Mucosa of rectum (tissue), 2 donors: Measurements from ENCODE around the gene ATP6V0E1.

Experiments used
- H3K27ac ChIP-seq, 2 donors: one replicate each; pipeline ENCODE4 v1.7.0; 2013; ENCODE audit warnings: inconsistent platforms in 2 of 2, low read depth in 2 of 2, low read length in 2 of 2
- H3K27me3 ChIP-seq, 2 donors: one replicate each; pipeline ENCODE4 v1.7.0; 2013; ENCODE audit warnings: low read length in 2 of 2; ENCODE audit not compliant: control insufficient read depth in 2 of 2, insufficient read depth in 2 of 2
- H3K36me3 ChIP-seq, 2 donors: one replicate each; pipeline ENCODE4 v1.7.0; 2013; ENCODE audit warnings: low read length in 2 of 2; ENCODE audit not compliant: control insufficient read depth in 2 of 2, insufficient read depth in 2 of 2
- H3K4me1 ChIP-seq, 2 donors: one replicate each; pipeline ENCODE4 v1.7.0; 2013; ENCODE audit warnings: low read length in 2 of 2, mild to moderate bottlenecking in 1 of 2; ENCODE audit not compliant: control insufficient read depth in 2 of 2, insufficient read depth in 2 of 2
- H3K4me3 ChIP-seq, 2 donors: one replicate each; pipeline ENCODE4 v1.7.0; 2013; ENCODE audit warnings: low read length in 2 of 2
- H3K9ac ChIP-seq, 2 donors: one replicate each; pipeline ENCODE4 v1.7.0; 2013; ENCODE audit warnings: low read length in 2 of 2, low read depth in 1 of 2, mild to moderate bottlenecking in 1 of 2
- H3K9me3 ChIP-seq, 2 donors: one replicate each; pipeline ENCODE4 v1.7.0; 2013; ENCODE audit warnings: low read length in 2 of 2; ENCODE audit not compliant: control insufficient read depth in 2 of 2
- donor health status: healthy.
- donor health status: Normal muscosa, but diverticular disease.

The ATP6V0E1 gene

DNA sequence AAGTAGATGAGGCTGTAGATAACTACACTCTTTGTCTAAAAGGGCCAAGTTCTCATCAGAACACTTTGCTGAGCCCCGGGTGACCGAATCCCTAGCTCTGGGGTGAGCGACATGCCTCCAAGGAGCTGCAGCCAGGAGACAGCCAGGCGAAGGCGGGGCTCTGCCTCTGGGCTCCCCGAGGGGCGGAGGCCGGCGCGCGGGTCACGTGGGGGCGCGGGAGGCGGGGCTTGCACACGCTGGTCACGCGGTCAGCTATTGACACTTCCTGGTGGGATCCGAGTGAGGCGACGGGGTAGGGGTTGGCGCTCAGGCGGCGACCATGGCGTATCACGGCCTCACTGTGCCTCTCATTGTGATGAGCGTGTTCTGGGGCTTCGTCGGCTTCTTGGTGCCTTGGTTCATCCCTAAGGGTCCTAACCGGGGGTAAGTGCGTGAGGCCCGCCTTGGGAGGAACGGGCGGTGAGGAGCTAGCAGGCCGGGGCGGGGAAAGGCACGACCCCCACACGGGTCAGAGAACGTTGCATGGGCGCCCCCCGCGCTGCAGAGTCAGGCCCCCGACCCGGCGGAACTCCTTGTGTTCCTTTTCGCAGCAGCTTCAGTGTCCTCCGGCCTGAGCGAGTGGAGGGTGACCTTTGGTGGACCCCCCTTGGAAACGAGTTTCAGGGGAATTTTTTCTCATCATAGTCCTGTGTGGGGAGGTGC is at the start of gene ATP6V0E1:
TSS of gene ATP6V0E1 (plus strand) at position 230 of the 702 bp plus-strand sequence. CDS start at position 320, 90 bp downstream.
- no peaks in the 10 kb centered on the region for H3K27me3 ChIP-seq
- H3K4me1 ChIP-seq, result peaks cover 0 to 10% of the 10 kb centered on the region in 2 donors
- H3K9me3 ChIP-seq, result no peaks in the 10 kb centered on the region
- H3K27ac ChIP-seq, result peak within 1 kb of the TSS; percentile 94 to 96
- H3K9ac ChIP-seq, result peak within 1 kb of the TSS; percentile 96 to 99
- peak within 1 kb of the TSS; percentile 92 to 96 for H3K4me3 ChIP-seq
- H3K36me3 ChIP-seq, result peaks cover 5 to 11% of the 10 kb centered on the region in 2 donors

DNA sequence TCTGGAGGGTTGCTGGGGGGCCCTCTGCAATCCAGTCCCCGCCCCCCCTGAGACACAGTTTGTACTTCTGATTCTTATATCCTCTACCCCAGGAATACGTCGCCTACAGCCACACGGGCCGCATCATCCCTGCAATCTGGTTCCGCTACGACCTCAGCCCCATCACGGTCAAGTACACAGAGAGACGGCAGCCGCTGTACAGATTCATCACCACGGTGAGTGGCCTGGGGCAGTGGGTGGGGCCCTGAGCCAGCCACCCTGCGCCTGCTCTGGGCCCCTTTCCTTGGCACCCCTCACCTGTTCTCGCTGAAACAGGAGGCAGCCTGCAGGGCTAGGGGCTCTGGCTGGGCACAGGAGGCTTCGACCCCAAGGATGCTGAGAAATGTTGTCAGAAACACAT is 48.5 kb upstream of the ATP6V0E1 start:
- Histone ChIP-seq H3K9me3 (no peaks in the 10 kb centered on the region), H3K27me3 (no peaks in the 10 kb centered on the region), H3K27ac (no peak overlapping the region), H3K9ac (no peak overlapping the region), H3K4me3 (no peak overlapping the region), H3K4me1 (no peaks in the 10 kb centered on the region), H3K36me3 (peaks cover 31 to 56% of the 10 kb centered on the region in 2 donors)

DNA sequence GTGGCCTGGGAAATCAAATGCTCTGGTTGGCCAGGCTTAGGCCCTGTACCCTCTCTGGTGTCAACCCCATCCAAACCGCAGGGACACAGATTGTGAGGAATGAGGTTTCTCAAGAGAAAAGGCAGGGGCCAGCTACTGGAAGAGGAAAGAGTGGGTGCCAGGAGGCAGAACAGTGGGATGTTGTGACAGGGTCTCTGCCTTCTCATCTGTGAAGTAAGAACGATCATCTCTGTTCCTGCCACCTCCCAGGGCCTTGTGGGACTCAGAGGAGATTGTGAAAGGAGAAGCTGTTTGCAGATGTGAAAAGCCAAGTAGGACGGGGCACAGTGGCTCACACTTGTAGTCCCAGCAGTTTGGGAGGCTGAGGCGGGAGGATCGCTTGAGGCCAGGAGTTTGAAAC is 47.2 kb upstream of the ATP6V0E1 start:
- peaks cover 35 to 63% of the 10 kb centered on the region in 2 donors for H3K36me3 ChIP-seq
- H3K9ac ChIP-seq, result no peak overlapping the region

DNA sequence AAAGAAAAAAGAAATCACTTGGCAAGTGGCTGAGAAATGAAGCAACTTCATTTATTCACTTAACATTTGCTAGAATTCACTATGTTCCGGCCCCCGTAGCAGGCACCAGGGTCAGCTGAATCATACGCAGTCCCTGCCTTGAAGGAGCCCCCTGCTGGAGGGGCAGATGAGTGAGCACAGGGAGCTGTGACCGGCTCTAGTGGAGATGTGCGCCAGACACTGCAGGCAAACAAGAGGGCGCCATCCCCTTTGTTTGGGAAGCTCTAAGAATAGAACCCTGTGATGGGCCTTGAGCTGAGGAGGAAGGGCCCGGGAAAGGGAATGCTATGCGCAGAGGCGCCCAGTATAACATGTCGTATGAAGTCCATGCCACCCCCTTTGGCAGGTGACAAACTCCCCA is 44.5 kb upstream of the ATP6V0E1 start:
- H3K27ac ChIP-seq, result no peak overlapping the region
- H3K9ac ChIP-seq, result no peak overlapping the region
- no peaks in the 10 kb centered on the region for H3K4me1 ChIP-seq
- H3K27me3 ChIP-seq, result no peaks in the 10 kb centered on the region
- H3K36me3 ChIP-seq, result peaks cover 41 to 64% of the 10 kb centered on the region in 2 donors
- no peaks in the 10 kb centered on the region for H3K9me3 ChIP-seq
- H3K4me3 ChIP-seq, result no peak overlapping the region

More for the DNA sequence above, 47.2 kb upstream of the ATP6V0E1 start:
- H3K27me3 ChIP-seq, result no peaks in the 10 kb centered on the region
- H3K4me1 ChIP-seq, result no peaks in the 10 kb centered on the region
- H3K9me3 ChIP-seq, result no peaks in the 10 kb centered on the region
- no peak overlapping the region for H3K4me3 ChIP-seq
- H3K27ac ChIP-seq, result no peak overlapping the region

DNA sequence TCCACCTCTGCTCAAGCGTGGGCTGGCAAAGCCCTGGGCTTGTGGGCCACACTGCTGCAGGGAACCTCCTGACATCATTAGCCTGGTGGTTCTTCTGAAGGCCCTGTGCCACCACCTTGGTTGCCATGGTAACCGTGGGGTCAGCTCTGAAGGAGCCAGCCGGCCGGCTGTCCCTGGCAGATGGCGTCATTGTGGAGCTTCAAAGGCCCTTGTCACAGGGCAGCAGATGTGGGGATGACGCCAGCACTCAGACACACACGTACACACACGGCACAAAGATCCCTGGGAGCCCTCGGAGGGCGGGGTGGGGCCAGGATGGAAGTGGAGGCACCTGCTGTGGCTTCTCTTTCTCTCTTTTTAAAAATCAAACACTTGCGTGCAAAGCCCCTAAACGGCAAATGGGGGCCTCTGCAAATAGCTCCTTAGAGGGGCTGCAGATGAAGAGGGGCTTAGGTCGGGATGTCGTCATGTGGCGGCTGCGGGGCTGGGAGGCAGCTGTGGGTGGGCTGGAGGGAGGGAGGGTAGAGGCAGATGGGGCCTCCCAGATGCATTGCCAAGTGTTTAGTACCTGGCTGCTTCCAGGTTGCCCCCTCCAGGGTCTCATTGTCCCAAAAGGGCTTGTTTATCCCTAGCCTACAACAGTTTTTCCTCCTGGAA is 43.8 kb upstream of the ATP6V0E1 start:
- H3K9ac ChIP-seq, result no peak overlapping the region
- H3K36me3 ChIP-seq, result peaks cover 39 to 58% of the 10 kb centered on the region in 2 donors
- no peaks in the 10 kb centered on the region for H3K9me3 ChIP-seq
- H3K27me3 ChIP-seq, result no peaks in the 10 kb centered on the region
- no peak overlapping the region for H3K27ac ChIP-seq
- H3K4me1 ChIP-seq, result no peaks in the 10 kb centered on the region
- no peak overlapping the region for H3K4me3 ChIP-seq

DNA sequence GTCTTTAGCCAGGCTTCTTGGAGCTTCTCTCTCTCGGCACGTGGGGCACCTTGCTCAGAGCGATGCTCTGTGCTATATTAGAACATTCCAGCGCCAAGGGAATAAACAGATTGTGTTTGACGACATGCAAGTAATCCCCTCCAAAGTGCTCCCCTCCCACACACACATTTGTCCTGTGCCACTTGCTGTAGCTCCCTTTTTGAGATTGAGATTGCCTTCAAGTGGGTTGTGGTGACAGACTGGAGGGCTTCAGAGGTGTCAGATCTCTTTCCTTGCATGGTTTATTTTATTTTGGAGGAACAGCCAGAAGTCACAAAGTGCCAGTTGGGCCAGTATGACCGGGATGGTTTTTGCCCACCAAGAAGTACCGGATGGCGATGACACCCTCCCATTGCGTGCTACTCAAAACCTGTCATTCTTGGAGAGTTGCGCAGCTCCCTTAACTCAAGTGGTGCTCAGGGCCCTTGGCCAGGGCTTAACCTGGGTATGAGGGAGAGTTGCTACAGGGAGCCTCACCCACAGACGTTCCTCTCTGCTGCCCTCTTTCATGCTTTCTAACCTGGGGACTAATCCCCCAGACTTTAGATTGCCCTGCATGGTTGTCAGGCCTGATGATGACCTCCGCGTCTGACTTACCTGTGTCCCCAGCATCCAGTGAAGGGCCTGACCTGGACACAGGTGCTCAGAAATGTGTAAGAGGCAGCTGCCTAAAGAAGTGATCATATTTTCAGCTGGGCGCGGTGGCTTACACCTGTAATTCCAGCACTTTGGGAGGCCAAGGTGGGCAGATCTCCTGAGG is 43.1 kb upstream of the ATP6V0E1 start:
- peaks cover 38 to 57% of the 10 kb centered on the region in 2 donors for H3K36me3 ChIP-seq
- H3K4me1 ChIP-seq, result no peaks in the 10 kb centered on the region
- no peaks in the 10 kb centered on the region for H3K27me3 ChIP-seq
- H3K9ac ChIP-seq, result no peak overlapping the region
- H3K27ac ChIP-seq, result no peak overlapping the region
- H3K4me3 ChIP-seq, result no peak overlapping the region
- H3K9me3 ChIP-seq, result no peaks in the 10 kb centered on the region

DNA sequence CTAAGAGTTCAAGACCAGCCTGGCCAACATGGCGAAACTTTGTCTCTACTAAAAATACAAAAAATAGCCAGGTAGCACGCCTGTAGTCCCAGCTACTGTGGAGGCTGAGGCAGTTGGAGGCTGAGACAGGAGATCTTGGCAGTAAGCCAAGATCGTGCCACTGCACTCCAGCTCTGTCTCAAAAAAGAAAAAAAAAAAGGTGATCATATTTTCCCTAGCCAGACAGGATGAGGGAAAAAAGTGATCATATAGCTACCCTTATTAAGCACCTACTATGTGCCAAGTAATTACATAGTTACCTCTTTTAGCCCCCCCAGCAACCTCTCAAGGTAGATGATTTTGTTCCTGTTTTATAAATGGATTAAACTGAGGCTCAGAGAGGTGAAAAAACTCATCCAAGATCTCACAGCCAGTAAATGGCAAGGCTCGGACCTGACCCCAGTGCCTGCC is 42.5 kb upstream of the ATP6V0E1 start:
- Histone ChIP-seq H3K9ac (no peak overlapping the region), H3K27ac (no peak overlapping the region), H3K4me3 (no peak overlapping the region), H3K36me3 (peaks cover 37 to 56% of the 10 kb centered on the region in 2 donors), H3K27me3 (no peaks in the 10 kb centered on the region), H3K9me3 (no peaks in the 10 kb centered on the region), H3K4me1 (no peaks in the 10 kb centered on the region)

DNA sequence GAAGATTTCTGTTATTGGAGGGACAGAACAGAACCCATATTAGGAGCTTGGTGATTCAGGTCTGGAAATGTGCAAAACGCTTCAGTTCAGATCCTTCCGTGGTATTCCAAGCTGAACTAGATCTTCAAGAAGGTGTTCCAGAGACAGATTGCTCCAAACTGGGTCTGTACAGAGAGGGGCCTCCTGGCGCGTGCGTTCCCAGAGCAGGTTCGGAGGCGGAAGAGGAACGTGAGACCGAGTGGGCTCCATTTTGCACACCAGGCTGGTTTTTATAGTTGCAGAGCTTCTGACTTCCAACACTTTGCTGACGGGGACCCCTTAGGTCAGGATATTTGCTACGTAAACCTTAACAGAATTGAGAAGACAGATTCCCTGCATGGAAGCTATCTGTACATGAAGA is 41.0 kb upstream of the ATP6V0E1 start:
- H3K27ac ChIP-seq, result no peak overlapping the region
- H3K36me3 ChIP-seq, result peaks cover 34 to 51% of the 10 kb centered on the region in 2 donors
- no peaks in the 10 kb centered on the region for H3K9me3 ChIP-seq
- no peak overlapping the region for H3K9ac ChIP-seq
- no peak overlapping the region for H3K4me3 ChIP-seq
- H3K27me3 ChIP-seq, result no peaks in the 10 kb centered on the region
- no peaks in the 10 kb centered on the region for H3K4me1 ChIP-seq

DNA sequence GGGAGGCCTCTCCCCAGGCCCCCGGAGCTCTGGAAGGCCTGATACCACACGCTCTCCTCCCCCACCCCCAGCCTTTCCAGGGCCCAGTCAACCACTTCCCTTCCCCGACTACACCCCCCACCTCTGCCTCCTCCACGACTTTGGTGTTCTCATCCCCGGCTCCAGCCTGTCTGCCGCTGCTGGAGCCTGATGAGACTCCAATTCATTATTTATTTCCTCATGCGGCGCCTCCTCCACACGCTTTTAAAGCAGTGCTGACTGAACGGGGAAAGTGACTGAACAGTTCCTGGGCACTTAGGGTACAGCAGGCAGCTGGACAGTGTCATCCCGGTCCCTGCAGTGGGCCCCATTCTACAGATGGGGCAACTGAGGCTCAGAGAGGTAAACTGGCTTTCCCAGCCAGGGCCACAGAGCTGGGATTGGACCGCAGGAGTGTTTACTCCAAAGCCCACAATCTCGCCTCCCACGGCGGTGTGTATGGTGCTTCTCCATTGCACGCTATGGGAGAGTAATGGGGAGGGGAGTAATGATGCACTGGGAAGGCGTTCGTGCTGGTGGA is 40.2 kb upstream of the ATP6V0E1 start:
- H3K4me1 ChIP-seq, result no peaks in the 10 kb centered on the region
- no peak overlapping the region for H3K4me3 ChIP-seq
- peaks cover 34 to 48% of the 10 kb centered on the region in 2 donors for H3K36me3 ChIP-seq
- no peaks in the 10 kb centered on the region for H3K27me3 ChIP-seq
- no peak overlapping the region for H3K27ac ChIP-seq
- no peak overlapping the region for H3K9ac ChIP-seq
- H3K9me3 ChIP-seq, result no peaks in the 10 kb centered on the region
